Large intestine (tissue), 3 donors: Measurements from ENCODE around the gene MCC. TPM values are rescaled to one million over a fixed set of nuclear protein-coding genes. Genes with fewer than 3 reads are reported as not detected.
A peak's percentile ranks its signal among the peaks of the same experiment; 100 is the strongest.

Experiments used
- DNase-seq, 2 donors: peaks; one replicate each; pipeline versions ENCODE4 v3.0.0 to v3.0.0-alpha.2; 2013
- H3K27ac ChIP-seq: one replicate; pipeline ENCODE4 v1.5.1; 2013; ENCODE audit warnings: low read length
- H3K27me3 ChIP-seq: 2 replicates; pipeline ENCODE4 v1.6.1; 2013; ENCODE audit warnings: low read length; ENCODE audit not compliant: control insufficient read depth, insufficient read depth
- H3K36me3 ChIP-seq: 2 replicates; pipeline ENCODE4 v1.6.1; 2013; ENCODE audit warnings: low read length; ENCODE audit not compliant: control insufficient read depth, insufficient read depth
- H3K4me1 ChIP-seq: one replicate; pipeline ENCODE4 v1.6.1; 2013; ENCODE audit warnings: low read length; ENCODE audit not compliant: control insufficient read depth, insufficient read depth
- H3K4me3 ChIP-seq: one replicate; pipeline ENCODE4 v1.5.1; 2013; ENCODE audit warnings: low read length
- H3K9me3 ChIP-seq: one replicate; pipeline ENCODE4 v1.6.1; 2013; ENCODE audit warnings: mild to moderate bottlenecking, low read depth, low read length, moderate library complexity; ENCODE audit not compliant: control insufficient read depth
- WGBS: methylation state at CpG from one replicate; pipeline ENCODE4 v1.1.5; 2013; ENCODE audit warnings: low lambda C conversion rate; ENCODE audit not compliant: insufficient coverage; 5-methylcytosine and 5-hydroxymethylcytosine counted together
- polyA plus RNA-seq: library from polyadenylated mRNA; unstranded; fragments of 120-200 nt; gene quantifications from one replicate; pipeline ENCODE4 v1.2.1, GENCODE V29; 2013

The MCC gene
- polyA plus RNA-seq, 1 donor = 5.2 TPM

DNA sequence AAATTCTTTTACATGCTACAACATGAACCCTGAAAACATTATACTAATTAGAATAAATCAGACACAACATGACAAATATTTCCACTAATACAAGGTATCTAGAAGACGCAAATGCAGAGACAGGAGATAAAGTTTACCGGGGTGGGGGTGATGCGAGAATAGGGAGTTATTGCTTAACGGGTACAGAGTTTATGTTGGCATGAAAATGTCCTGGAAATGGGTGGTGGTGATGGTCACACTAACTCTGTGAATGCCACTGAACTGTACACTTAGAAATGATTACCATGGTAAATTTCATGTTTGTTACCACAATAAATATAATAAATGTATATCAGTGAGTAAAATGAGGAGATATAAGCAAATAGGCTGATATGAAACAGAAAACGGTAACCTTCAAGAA is 378.9 kb downstream of the MCC start:
- Histone ChIP-seq H3K27ac (no peak overlapping the region), H3K27me3 (no peaks in the 10 kb centered on the region), H3K36me3 (no peaks in the 10 kb centered on the region), H3K4me3 (no peak overlapping the region), H3K4me1 (no peaks in the 10 kb centered on the region), H3K9me3 (no peaks in the 10 kb centered on the region)
- DNase-seq = no peak
- WGBS = 94% methylated on average over 3 of the region's 5 CpGs

GRCh38 chr5:113108485-113108884 is 379.8 kb downstream of the MCC start:
- no CpG with 5 or more reads among the region's 5 CpGs for WGBS
- no peak for DNase-seq
- no peak overlapping the region for H3K4me3 ChIP-seq
- H3K4me1 ChIP-seq = no peaks in the 10 kb centered on the region
- H3K27me3 ChIP-seq = no peaks in the 10 kb centered on the region
- no peak overlapping the region for H3K27ac ChIP-seq
- H3K36me3 ChIP-seq = no peaks in the 10 kb centered on the region
- no peaks in the 10 kb centered on the region for H3K9me3 ChIP-seq

- DNase-seq = no peak
- no peaks in the 10 kb centered on the region for H3K9me3 ChIP-seq
Observed at GRCh38 chr5:113106821-113107220, 381.4 kb downstream of the MCC start.

GRCh38 chr5:113105693-113106280 is 382.5 kb downstream of the MCC start:
- 100% methylated on average over 3 of the region's 5 CpGs for WGBS
- no peaks in the 10 kb centered on the region for H3K27me3 ChIP-seq
- H3K36me3 ChIP-seq = no peaks in the 10 kb centered on the region
- DNase-seq = no peak
- H3K27ac ChIP-seq = no peak overlapping the region
- no peaks in the 10 kb centered on the region for H3K9me3 ChIP-seq
- no peaks in the 10 kb centered on the region for H3K4me1 ChIP-seq
- no peak overlapping the region for H3K4me3 ChIP-seq

More at GRCh38 chr5:113106821-113107220, 381.4 kb downstream of the MCC start:
- no peaks in the 10 kb centered on the region for H3K4me1 ChIP-seq
- H3K27ac ChIP-seq = no peak overlapping the region
- H3K36me3 ChIP-seq = no peaks in the 10 kb centered on the region
- no peaks in the 10 kb centered on the region for H3K27me3 ChIP-seq
- no peak overlapping the region for H3K4me3 ChIP-seq
- WGBS = 7% methylated on average over 2 of the region's 2 CpGs

DNA sequence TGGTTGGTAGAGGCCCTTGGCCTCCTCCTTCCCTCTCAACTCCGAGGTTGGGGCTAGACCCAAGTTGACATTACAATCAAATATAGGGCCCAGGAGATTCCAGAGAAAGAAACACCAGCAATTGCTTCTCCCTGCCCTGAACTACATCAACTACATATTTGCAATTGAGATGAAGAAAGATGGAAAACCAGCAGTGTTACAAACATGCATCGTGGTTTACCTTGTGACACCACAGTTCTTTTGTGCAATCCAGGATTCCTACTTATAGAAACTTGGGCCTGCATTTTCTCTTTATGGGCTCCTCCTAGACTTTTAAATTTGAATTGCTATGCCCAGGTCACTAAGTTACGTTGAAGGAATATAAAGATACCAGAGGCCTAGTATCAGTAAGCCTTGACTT is 384.9 kb downstream of the MCC start:
- Histone ChIP-seq H3K36me3 (no peaks in the 10 kb centered on the region), H3K4me3 (no peak overlapping the region), H3K9me3 (no peaks in the 10 kb centered on the region), H3K27ac (no peak overlapping the region), H3K27me3 (no peaks in the 10 kb centered on the region), H3K4me1 (no peaks in the 10 kb centered on the region)
- no peak for DNase-seq
- 90% methylated on average over 2 of the region's 3 CpGs for WGBS

DNA sequence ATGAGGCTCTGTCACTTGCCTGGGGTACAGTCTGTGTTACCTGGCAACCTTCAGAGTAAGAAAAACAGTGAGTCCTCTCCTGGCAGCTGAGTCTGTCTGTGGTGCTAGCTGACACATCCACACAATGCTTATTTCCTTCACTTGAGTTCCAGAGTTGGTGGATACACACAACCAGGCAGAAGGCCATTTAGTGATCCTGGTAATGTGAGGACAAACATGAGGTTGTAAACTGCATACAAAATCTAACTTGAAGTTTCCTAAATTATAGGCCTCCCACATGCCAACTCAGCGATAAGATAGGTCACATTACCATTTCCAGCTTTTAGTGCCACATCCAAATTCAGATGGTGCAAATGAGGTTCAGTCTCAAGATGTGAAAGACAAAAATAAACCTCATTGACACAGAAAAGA is 386.1 kb downstream of the MCC start:
- Histone ChIP-seq H3K27me3 (no peaks in the 10 kb centered on the region), H3K27ac (no peak overlapping the region), H3K4me1 (no peaks in the 10 kb centered on the region), H3K36me3 (no peaks in the 10 kb centered on the region), H3K4me3 (no peak overlapping the region), H3K9me3 (no peaks in the 10 kb centered on the region)
- WGBS = 100% methylated on average over 1 of the region's 1 CpG
- no peak for DNase-seq

GRCh38 chr5:113100981-113101380 is 387.3 kb downstream of the MCC start:
- DNase-seq = no peak
- H3K27ac ChIP-seq = no peak overlapping the region
- H3K4me1 ChIP-seq = no peaks in the 10 kb centered on the region
- H3K9me3 ChIP-seq = no peaks in the 10 kb centered on the region
- no peaks in the 10 kb centered on the region for H3K27me3 ChIP-seq
- WGBS = 80% methylated on average over 1 of the region's 2 CpGs
- H3K4me3 ChIP-seq = no peak overlapping the region
- H3K36me3 ChIP-seq = no peaks in the 10 kb centered on the region

DNA sequence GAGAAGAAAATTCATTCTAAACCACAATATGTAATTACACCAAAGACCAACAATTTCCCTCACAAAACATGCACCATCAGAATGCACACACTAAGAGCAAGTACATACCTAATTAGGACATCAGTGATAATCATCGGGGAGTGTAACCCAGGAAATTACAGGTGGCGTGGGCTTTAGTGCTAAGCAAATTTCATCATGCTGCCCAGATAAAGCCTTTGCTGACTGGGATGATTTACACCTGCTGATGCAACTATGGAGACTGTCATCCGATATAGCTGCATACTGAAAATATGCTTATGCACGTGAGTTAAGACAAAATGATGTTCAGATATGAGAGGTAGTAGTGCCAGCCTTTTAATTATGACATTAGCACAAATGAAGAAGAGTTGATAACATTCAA is 388.4 kb downstream of the MCC start:
- Histone ChIP-seq H3K4me1 (no peaks in the 10 kb centered on the region), H3K27me3 (no peaks in the 10 kb centered on the region), H3K9me3 (no peaks in the 10 kb centered on the region), H3K36me3 (no peaks in the 10 kb centered on the region), H3K4me3 (no peak overlapping the region), H3K27ac (no peak overlapping the region)
- DNase-seq = peak; percentile 35 to 50
- WGBS = 40% methylated on average over 1 of the region's 4 CpGs

- Histone ChIP-seq H3K4me1 (no peaks in the 10 kb centered on the region), H3K9me3 (no peaks in the 10 kb centered on the region), H3K4me3 (no peak overlapping the region), H3K36me3 (no peaks in the 10 kb centered on the region), H3K27me3 (no peaks in the 10 kb centered on the region), H3K27ac (no peak overlapping the region)
- 61% methylated on average over 2 of the region's 3 CpGs for WGBS
- no peak for DNase-seq
Observed at GRCh38 chr5:113098378-113098777, 389.9 kb downstream of the MCC start.

DNA sequence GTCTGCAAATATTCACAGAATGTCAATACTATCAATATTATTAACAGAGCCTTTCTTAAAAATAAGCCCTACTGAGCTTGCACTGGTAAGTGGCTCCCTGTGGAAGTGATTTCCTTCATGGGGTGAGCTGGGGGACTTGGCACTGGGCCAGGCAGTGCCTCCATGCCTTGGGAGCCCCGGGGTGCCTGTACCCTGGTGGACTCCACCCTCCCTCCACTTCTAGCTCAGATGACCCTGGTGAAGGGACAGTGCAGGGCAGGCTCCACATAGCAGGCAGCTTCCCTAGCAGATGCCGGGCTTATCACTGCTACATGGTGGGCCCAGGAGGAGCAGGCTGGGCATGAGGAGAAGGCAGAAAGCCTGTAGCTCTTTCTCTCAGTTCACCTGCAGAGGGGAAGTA is 392.4 kb downstream of the MCC start:
- WGBS = no CpG with 5 or more reads among the region's 2 CpGs
- Histone ChIP-seq H3K36me3 (no peaks in the 10 kb centered on the region), H3K4me1 (peaks cover 5% of the 10 kb centered on the region)

GRCh38 chr5:113093558-113093957 is 394.7 kb downstream of the MCC start:
- Histone ChIP-seq H3K4me3 (no peak overlapping the region), H3K36me3 (no peaks in the 10 kb centered on the region), H3K27me3 (no peaks in the 10 kb centered on the region), H3K9me3 (no peaks in the 10 kb centered on the region), H3K4me1 (peaks cover 5% of the 10 kb centered on the region), H3K27ac (no peak overlapping the region)
- WGBS = no CpG with 5 or more reads among the region's 3 CpGs
- DNase-seq = peak in 1 of 2 donors; percentile 14

More for the DNA sequence above, 392.4 kb downstream of the MCC start:
- Histone ChIP-seq H3K9me3 (no peaks in the 10 kb centered on the region), H3K27me3 (no peaks in the 10 kb centered on the region), H3K27ac (no peak overlapping the region), H3K4me3 (no peak overlapping the region)
- no peak for DNase-seq
